Measurements from ENCODE around the gene CYCS. TPM values are rescaled to one million over a fixed set of nuclear protein-coding genes. Genes with fewer than 3 reads are reported as not detected.
"Not testable (repeated sequence)": the region's sequence is repeated elsewhere in the genome, so short reads cannot be mapped to it uniquely, and the experiment has no call there.

CYCS gene
- total RNA-seq, 1 experiment from 2014 or later: 176 TPM

GRCh38 chr7:25122373-25122772, 2.7 kb downstream of the CYCS start:
- DNase-seq (ENCODE audit: low spot score): no peak
- in situ Hi-C loops (cut with HindIII; ENCODE audit: low sequenced_read_pairs): no loop called here

DNA sequence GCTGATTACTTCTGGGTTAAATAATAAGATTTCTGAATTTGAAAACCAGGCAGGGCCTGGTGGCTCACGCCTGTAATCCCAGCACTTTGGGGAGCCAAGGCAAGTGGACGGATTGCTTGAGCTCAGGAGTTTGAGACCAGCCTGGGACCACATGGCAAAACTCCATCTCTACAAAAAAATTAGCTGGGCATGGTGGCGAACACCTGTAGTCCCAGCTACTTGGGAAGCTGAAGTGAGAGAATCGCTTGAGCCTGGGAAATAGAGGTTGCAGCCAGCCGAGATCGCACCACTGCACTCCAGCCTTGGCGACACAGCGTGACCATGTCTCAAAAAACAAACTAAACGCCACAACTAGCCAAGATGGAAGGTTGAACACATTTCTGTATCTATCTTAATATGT, 3.5 kb downstream of the CYCS start:
- DNase-seq (ENCODE audit: low spot score): no peak
- in situ Hi-C loops (cut with HindIII; ENCODE audit: low sequenced_read_pairs): no loop called here

DNA sequence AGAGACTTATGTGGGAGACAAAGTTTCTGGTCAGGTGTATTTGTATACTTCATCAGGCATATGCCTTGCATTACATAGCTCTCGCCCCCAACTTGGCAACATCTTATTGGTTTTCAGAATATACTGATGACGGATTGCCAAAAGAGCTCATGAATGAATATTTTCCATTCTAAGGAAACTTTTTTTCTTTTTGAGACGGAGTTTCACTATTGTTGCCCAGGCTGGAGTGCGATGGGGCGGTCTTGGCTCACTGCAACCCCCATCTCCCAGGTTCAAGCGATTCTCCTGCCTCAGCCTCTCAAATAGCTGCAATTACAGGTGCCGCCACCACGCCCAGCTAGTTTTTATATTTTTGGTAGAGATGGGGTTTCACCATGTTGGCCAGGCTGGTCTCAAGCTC, 6.0 kb downstream of the CYCS start:
- in situ Hi-C loops (cut with HindIII; ENCODE audit: low sequenced_read_pairs): no loop called here
- DNase-seq (ENCODE audit: low spot score): no peak

- in situ Hi-C loops (cut with HindIII; ENCODE audit: low sequenced_read_pairs): no loop called here
- DNase-seq (ENCODE audit: low spot score): no peak
Measured at GRCh38 chr7:25118048-25118753, 6.9 kb downstream of the CYCS start.

DNA sequence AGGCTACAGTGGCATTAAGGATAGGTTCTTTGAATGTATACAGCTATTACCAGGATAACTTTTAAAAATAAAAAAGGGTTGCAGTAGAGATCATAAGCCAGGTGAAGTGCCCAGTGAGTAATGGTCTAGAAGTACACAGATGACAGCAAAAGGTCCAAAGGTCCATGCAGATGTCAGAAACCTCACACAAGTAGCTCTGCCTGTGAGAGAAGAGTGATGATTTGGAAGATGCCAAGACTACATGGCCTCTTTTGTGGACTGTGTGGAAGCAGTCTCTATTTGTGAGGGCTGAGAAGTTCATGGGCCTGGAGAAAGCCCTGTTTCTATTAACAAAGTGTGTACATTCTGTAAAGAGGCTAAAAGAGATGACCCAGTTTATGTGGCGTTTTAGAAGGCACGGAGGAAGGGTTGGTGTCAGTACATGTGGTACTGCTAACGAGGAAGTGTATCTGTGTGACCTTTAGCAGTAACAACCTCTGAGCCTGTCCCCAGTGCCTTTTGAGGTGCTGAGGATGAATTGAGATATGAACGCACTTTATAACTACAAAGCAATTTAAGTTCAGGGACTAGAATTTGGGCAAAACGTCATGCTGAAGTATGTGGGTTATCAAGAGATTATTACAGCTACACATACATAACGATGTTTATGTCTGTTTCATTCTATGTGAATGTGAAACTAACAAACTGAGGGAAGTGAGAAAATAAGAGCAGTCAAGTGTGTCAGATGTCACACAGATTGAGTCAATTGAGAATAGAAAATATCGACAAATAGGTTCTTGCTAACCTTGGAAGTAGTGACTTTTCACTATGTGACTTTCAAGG, 7.6 kb downstream of the CYCS start:
- DNase-seq (ENCODE audit: low spot score): no peak
- in situ Hi-C loops (cut with HindIII; ENCODE audit: low sequenced_read_pairs): no loop called here

- in situ Hi-C loops (cut with HindIII; ENCODE audit: low sequenced_read_pairs): no loop called here
- DNase-seq (ENCODE audit: low spot score): no peak
Measured at GRCh38 chr7:25116621-25117020, 8.4 kb downstream of the CYCS start.

- in situ Hi-C loops (cut with HindIII; ENCODE audit: low sequenced_read_pairs); DNase-seq (ENCODE audit: low spot score): not testable (repeated sequence)
Measured at GRCh38 chr7:25110514-25110913, 14.5 kb downstream of the CYCS start.

DNA sequence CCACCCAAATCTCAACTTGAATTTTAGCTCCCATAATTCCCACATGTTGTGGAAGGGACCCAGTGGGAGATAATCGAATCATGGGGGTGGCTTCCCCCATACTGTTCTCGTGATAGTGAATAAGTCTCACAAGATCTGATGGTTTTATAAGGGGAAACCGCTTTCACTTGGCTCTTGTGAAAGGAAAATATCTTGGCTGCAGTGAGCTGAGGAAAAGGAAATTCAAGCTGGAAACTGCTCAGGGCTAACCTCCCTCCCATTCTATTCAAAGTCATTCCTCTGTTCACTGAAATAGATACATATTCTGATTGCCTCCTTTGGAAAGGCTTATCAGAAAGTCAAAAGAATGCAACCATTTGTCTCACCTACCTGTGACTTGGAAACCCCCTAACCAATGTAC, 15.8 kb downstream of the CYCS start:
- in situ Hi-C loops (cut with HindIII; ENCODE audit: low sequenced_read_pairs): no loop called here
- DNase-seq (ENCODE audit: low spot score): no peak

DNA sequence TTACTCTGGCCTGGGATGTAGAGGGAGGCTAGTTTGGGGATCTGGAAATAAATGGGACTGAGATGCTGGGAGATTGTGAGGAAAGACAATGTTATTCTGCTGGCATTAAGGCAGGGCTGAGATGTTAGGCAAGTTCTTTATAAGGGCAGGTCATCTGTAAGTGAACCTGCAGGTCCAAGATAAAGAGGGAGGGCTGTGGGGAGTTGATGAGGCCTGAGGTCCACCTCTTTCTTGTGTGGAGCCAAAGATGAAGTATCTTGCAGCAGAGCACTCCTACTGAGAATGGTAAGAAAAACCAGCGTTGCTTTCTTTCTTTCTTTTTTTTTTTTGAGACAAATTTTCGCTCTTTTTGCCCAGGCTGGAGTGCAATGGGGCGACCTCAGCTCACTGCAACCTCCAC, 19.1 kb downstream of the CYCS start:
- DNase-seq (ENCODE audit: low spot score): no peak
- in situ Hi-C loops (cut with HindIII; ENCODE audit: low sequenced_read_pairs): no loop called here

DNA sequence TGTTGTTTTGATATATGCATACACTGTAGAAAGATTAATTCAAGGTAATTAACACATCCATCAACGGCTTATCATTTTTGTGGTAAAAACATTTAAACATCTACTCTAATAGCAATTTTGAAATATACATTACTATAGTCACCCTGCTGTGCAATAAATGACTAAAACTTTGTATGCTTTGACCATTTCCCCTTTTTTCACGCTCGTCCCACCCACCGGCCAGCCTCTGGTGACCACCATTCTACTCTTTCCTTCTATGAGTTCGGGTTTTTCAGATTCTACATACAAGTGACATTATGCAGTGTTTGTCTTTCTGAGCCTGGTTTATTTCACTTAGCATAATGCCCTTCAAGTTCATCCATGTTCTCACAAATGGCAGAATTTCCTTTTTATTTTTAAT, 21.3 kb downstream of the CYCS start:
- no peak for DNase-seq (ENCODE audit: low spot score)
- in situ Hi-C loops (cut with HindIII; ENCODE audit: low sequenced_read_pairs): no loop called here

DNA sequence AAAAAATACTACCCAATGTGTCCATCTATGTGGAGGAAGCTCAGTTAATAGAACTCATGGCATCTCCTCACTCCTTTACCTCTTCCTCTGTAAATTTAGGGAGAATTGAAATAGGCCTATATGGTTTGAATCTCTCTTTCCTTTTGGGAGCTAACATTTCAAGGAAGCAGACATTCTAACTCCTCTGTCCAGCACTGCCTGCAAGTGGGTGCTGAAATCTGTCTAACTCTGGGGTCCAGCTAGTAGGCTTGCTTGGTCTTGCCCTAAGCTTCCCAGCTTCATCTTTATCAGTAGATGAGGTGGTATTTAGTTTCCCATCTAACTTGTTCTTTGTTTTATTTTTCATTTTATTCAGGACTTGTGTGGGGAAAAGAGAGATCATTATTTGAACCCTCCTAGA, 23.2 kb downstream of the CYCS start:
- in situ Hi-C loops (cut with HindIII; ENCODE audit: low sequenced_read_pairs): no loop called here
- DNase-seq (ENCODE audit: low spot score): no peak

DNA sequence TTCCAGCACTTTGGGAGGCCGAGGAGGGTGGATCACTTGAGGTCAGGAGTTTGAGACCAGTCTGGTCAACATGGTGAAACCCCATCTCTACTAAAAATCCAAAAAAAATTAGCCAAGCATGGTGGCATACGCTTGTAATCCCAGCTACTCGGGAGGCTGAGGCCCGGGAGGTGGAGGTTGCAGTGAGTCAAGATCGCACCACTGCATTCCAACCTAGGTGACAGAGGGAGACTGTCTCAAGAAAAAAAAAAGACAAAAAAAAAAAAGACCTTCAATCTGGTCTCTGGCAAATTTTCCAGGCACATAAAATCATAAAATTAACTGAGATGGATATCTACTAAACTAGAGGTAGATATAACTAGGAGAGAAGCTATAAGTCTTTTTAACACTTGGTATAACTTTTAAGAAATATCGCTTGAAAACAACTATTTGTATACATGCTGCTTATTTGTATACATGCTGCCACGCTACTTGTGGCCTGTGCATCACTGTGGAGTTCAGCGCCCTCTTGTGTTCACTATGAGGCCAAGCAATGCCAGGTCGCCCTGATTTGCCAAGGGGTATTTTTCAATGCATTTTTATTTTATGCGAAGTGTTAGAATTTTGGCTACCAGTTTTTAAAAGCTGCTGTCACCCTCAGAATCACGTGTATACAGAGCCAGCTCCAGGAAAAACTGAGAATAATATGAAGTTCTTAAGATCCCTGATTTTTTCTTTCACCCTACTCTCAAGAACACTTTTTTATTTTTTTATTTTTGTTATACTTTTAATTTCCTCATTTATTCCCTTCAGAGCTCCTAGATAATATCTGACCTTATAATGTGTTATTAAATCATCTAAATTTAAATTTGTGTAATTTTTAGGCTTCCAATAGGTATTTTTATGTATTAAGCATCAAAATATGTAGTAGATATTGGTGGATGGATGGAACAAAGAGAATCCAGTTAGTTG, 26.7 kb downstream of the CYCS start:
- DNase-seq (ENCODE audit: low spot score): peak; percentile 45
- in situ Hi-C loops (cut with HindIII; ENCODE audit: low sequenced_read_pairs): no loop called here

DNA sequence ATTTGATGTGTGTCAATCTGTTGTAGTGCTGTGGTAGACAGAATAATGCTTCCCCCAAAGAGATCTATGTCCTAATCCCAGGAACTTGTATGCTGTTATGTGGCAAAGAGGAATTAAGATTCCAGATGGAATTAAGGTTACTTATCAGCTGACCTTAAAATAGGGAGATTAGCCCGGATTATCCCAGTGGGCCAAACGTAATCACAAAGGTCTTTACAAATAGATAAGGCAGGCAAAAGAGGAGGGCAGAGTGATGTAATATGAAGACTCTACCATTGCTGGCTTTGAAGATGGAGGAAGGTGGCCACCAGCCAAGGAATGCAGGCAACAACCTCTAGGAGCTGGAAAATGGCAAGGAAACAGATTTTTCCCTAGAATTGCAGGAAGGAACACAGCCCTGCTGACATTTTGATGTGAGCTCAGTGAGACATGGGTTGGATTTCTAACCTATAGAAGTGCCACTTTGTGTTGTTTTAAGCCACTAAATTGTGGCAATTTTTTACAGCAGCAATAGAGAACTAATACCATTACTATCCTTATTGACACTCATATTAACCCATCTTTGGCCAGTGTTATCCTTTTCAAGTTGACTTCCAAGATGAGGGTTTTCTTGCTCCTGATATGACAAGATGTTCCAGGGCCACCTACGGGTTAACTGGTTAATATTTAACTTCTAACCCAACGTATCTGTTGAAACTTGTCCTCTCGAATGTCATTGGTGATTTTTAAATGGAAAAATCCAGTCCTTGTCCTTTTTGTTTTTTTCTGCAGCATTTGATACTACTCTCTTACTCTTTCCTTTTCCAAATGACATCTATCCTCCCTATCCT, 29.3 kb downstream of the CYCS start:
- in situ Hi-C loops (cut with HindIII; ENCODE audit: low sequenced_read_pairs): no loop called here
- DNase-seq (ENCODE audit: low spot score): no peak

GRCh38 chr7:25093268-25093826, 31.7 kb downstream of the CYCS start:
- DNase-seq (ENCODE audit: low spot score): peak; percentile 32
- in situ Hi-C loops (cut with HindIII; ENCODE audit: low sequenced_read_pairs): no loop called here

DNA sequence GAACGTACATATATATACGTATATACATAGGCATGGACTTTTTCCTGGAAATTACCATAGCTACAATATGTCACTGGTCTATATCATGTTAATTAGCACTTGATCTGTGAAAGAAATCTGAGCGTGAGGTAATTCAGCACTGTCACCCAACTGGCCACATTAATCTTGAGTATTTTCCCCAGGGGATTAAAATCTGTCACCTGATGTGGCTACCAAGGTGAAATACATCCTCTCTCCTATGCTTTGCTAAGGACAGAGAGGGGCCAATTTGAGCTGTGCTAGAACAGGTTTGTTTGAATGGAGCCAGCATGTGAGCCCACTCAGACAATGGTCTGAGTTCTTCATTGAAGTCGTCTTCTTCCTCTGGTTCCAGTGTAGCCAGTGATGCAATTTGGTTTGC, 33.3 kb downstream of the CYCS start:
- no peak for DNase-seq (ENCODE audit: low spot score)
- in situ Hi-C loops (cut with HindIII; ENCODE audit: low sequenced_read_pairs): no loop called here

GRCh38 chr7:25091176-25091575, 33.9 kb downstream of the CYCS start:
- in situ Hi-C loops (cut with HindIII; ENCODE audit: low sequenced_read_pairs): no loop called here
- DNase-seq (ENCODE audit: low spot score): no peak

- no peak for DNase-seq (ENCODE audit: low spot score)
- in situ Hi-C loops (cut with HindIII; ENCODE audit: low sequenced_read_pairs): no loop called here
Measured at GRCh38 chr7:25090374-25090773, 34.7 kb downstream of the CYCS start.

- no peak for DNase-seq (ENCODE audit: low spot score)
- in situ Hi-C loops (cut with HindIII; ENCODE audit: low sequenced_read_pairs): no loop called here
Measured at GRCh38 chr7:25087855-25088254, 37.2 kb downstream of the CYCS start.

DNA sequence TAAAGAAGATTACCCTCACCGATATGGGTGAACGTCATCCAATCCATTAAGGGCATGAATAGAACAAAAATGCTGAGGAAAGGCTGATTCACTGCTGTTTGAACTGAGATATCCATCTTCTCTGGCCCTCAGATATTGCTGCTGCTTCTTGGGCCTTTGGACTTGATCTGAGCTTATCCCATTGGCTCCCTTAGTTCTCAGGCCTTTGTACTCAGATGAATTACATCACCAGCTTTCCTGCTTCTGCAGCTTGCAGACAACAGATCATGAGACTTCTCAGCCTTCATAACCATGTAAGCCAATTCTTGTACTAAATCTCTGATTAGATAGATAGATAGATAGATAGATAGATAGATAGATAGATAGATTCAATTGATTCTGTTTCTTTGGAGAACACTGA, 40.2 kb downstream of the CYCS start:
- no peak for DNase-seq (ENCODE audit: low spot score)
- in situ Hi-C loops (cut with HindIII; ENCODE audit: low sequenced_read_pairs): no loop called here
